Measurements from ENCODE around the gene SPNS2.
A peak's percentile ranks its signal among the peaks of the same experiment; 100 is the strongest.

SPNS2 gene

DNA sequence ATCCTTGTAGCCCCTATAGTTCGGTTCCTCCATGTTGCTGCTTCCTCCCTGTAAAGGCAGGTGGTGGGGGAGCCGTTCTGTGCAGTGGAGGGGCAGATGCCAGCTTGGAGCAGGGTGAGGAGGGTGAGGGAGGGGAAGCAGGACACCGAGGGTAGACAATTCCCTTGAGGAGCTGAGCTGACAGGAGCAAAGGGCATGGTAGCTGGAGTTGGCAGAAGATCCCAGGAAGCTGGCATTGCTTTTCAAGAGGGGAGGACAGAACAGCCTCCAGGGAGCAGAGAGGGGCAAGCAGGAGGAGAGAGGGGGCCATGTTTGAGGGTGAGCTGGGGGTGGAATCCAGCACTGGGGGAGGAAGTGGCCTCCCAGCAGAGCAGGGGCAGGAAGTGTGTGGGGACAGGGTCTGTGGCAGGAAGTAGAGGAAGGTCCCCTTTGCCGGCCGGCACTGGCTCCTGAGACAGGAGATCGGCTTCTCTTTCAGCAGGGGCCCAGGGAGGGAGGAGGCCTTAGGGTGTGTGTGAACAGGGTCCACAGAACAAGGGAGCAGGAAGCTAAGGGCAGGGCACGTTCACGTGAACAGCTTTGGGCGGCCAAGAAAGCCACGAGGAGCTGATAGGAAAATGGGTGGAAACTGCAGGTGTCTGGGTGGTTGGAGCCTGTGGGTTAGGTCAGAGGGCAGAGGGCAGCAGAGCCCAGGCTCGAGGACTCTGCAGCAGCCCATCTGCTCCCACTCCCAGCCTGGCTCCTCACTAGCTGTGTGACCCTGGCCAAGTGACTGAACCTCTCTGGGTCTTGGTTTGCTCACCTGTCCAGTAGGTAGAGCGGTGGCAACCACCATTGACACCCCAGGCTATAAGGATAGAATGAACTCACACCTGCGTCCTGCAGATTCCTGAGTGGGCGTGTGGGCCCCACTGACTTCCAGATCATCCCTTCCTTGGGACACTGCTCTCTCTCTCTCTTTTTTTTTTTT is 17.5 kb upstream of the SPNS2 start:
- DNase-seq (ENCODE audit: low read depth in 2 of 2) = no peak

- no peak for DNase-seq (ENCODE audit: low read depth in 2 of 2)
Observed at GRCh38 chr17:4482338-4483011, 16.2 kb upstream of the SPNS2 start.

DNA sequence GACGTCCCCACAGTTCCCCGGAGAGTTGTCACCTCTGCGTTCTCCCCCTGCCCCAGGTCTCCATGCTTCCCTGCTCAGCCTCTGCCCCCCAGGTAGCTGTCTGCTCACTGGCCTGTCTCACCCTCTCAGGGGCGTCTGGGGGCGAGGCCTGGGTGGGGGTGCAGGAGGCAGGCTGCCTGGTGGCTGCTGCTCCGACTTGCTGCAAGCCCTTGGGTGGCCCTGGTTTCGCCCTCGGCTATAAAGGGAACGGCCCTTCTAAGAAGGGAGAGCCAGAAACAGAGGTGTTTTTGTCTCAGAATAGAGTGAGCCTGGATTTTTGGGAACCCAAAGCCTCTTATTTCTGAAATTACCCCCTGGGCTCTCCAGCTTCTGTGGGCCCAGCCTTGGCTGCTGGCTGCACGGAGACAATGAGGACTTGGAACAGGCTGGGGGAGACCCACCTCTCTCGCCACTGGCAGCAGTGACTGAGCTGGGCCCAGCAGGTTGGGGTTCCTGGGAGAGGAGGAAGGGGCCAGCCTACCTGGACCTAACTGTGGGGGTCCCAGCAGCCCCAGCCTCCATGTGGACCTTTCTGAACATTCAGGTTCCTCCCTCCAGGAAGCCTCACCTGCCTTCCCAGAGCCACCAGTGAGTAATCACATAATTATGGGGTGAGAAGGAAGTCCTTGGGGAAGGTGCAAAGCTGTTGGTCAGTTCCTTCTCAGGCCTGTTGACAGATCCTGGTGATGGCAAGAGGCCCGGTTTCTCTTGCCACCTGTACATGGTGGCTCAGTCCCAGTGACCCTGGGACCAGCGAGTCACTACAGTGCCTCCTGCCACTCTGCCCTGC is 15.5 kb upstream of the SPNS2 start:
- DNase-seq (ENCODE audit: low read depth in 2 of 2) = no peak

DNA sequence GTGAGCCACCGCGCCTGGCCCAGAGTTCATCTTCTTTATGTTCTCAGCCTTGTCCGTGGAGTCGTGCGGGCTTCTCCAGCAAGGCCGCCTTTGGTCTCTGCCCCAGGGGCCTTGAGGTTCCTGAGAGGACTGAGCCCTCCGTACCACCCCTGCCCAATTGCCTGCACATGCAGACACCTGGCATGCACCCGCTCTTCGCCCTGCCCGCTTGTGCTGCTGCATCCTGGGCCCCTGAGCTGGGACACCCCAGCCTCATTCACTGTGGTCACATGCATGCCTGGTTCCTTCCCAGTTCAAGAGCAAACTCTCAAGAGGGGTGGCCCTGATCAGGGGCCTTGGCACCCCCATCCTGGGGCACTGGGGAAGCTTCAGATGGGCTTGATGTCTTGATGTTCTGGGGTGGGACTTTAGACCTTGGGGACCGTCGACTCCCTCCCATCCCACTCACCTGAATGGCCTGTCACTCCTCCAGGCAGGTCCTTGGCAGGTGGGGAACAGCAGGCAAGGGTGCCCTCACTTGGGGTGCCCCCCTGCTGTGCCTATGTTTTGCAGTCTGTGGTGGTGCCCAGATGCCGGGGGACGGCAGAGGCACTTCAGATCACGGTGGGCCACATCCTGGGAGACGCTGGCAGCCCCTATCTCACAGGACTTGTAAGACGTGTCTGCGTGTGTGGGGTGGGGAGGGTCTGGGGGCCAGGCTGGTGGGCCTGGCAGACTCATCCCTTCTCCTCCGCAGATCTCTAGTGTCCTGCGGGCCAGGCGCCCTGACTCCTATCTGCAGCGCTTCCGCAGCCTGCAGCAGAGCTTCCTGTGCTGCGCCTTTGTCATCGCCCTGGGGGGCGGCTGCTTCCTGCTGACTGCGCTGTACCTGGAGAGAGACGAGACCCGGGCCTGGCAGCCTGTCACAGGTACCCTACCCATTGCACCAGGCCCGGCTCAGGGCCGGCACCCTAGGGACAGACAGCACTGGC is 12.7 kb upstream of the SPNS2 start:
- peak; percentile 21 to 48 for DNase-seq (ENCODE audit: low read depth in 2 of 2)

- DNase-seq (ENCODE audit: low read depth in 2 of 2) = no peak
Observed at GRCh38 chr17:4487296-4487695, 11.4 kb upstream of the SPNS2 start.

- no peak for DNase-seq (ENCODE audit: low read depth in 2 of 2)
Observed at GRCh38 chr17:4487820-4488716, 10.6 kb upstream of the SPNS2 start.

GRCh38 chr17:4488989-4489595 is 9.6 kb upstream of the SPNS2 start:
- no peak for DNase-seq (ENCODE audit: low read depth in 2 of 2)

- no peak for DNase-seq (ENCODE audit: low read depth in 2 of 2)
Observed at GRCh38 chr17:4490109-4490591, 8.5 kb upstream of the SPNS2 start.

DNA sequence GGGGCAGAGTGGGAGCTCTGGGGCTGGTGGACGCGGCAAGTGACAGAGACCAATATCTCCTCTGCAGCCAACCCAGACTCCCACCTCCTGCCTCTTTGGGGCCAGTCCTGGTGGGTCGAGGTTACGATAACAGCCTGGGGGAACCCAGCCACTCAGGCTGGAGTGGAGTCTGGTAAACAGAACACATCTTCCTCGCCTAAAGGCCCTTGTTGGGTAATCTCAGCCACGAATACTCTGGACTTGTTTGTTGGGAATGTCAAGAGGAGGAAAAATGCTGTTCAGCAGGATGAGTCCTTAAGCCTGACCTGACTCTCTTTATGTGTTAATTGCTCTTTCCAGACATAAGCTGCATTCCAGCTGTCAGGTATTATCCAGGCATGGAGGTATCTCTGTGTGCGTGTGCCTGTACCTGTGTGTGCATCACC is 8.0 kb upstream of the SPNS2 start:
- DNase-seq (ENCODE audit: low read depth in 2 of 2) = no peak

DNA sequence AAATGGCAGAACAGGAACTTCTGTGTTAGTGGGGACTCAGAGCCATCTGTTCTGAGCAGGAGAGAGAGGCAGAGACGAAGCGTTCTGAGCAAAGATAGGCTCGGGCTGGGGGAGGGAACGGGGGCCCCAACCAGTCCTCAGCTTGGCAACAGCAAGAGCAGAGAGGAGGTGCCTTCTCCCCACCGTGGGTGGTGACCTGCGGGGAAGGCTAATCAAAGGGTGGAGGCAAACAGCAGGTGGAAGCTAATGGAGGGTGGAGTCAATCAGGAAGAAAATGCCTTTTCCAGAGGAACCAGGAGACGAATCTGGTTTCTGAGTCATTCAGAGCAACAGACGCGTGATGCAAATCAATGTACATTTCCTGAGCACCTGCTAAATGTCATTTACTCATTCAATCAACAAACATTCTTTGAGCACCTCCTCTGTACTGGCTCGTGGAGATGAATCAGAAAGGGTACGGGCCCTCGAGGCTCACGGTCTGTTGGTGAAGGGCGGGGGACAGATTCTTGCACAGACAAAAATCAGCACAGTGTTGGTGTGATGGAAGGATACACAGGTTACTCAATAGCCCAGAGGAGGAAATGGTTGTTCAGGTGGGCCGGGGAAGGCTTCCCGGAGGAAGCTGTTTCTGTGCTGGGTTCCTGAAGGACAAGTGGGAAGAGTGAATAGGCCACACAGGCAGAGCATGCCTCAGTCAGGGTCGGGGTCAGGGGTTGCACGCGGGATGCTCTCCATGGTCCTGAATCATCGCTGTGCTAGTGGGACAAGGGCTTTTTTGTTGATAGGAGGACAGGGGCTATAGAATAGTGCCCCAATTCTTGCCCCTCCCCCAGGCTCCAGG is 5.7 kb upstream of the SPNS2 start:
- no peak for DNase-seq (ENCODE audit: low read depth in 2 of 2)

GRCh38 chr17:4497101-4497824 is 1.4 kb upstream of the SPNS2 start:
- DNase-seq (ENCODE audit: low read depth in 2 of 2) = no peak

DNA sequence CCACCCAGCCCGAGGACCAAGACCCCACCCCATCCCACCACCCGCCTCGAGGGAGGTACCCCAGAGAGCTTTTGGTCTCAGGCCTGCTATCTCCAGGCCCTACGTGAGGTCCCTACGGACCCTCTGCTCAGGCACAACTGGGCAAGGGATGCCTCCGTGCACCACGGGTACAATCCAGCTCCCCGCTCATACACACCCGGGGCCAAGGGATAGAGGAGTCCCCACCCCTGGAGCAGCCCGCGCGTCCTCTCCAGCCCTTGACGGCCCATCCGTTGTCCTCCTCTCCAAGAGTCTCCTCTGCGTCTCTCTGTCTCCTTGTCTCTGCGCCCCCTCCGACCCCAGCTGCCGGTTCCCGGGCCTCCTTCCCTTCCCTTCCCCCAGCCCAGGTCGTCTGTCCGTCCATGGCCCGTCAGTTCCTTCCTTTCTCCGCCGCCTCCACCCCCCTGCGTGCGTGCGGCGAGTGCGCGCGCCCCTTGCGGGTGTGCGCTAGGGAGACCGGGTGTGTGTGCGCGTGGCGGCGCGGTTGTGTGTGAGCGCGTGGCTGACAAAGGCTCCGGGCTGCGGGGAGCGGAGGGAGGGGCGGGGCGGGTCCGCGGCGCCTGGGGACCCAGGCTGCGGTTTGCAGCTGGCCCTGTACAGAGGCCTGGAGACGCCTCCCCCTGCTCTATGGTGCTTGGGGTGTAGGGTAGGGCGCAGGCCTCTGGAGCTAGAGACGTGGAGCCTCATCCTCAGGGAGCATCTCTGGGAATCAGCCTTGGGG is 930 bp downstream of the SPNS2 start:
- DNase-seq (ENCODE audit: low read depth in 2 of 2) = peak in 1 of 2 donors; percentile 17

DNA sequence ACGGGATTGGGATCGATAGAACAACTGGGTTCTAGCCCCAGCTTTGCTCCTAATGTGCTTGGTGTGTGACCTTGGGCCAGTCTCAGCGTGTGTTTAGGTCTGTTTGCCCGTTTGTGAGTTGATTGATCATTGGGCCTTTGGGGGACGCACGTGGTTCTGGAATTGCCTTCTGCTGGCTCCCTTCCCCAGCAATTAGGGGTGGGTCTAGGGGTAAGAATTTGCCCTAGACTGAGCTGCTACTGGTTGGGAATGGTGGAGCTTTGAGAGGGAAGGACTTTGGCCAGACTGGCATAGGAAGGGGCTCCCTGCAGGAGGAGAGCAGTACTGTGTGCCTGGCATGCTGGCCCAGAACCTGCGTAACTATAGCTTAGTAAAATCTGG is 1.5 kb downstream of the SPNS2 start:
- no peak for DNase-seq (ENCODE audit: low read depth in 2 of 2)

DNA sequence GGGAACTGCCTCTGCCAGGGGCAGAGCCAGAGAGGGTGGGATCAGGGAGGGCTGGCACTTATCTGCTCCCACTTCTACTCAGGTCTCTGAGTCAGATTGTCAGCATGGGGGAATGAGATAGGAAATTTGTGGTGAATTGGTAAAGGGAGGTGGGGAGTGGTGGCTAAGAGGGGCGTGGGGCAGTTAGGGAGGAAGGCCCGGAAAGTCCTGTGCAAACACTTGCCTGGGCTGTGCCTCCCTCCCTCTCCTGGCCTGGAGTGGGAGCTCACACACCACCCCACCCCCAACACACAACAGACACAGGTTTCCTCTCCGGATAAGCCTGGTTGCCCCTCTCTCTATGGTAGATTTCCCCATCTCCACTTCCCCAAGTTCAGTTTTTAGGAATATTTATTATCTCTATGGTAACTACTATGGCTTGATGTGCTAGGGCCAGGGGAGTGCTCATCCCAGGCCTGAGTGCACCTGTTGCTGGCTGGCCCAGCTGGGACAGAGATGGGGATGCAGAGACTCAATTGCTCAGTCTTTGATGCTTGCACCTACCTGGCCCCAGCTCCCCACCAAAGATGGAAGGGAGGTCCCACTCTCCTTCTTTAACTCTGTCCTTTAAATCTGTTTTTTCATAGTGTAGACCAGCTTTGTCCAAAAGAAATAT is 2.7 kb downstream of the SPNS2 start:
- DNase-seq (ENCODE audit: low read depth in 2 of 2) = no peak

DNA sequence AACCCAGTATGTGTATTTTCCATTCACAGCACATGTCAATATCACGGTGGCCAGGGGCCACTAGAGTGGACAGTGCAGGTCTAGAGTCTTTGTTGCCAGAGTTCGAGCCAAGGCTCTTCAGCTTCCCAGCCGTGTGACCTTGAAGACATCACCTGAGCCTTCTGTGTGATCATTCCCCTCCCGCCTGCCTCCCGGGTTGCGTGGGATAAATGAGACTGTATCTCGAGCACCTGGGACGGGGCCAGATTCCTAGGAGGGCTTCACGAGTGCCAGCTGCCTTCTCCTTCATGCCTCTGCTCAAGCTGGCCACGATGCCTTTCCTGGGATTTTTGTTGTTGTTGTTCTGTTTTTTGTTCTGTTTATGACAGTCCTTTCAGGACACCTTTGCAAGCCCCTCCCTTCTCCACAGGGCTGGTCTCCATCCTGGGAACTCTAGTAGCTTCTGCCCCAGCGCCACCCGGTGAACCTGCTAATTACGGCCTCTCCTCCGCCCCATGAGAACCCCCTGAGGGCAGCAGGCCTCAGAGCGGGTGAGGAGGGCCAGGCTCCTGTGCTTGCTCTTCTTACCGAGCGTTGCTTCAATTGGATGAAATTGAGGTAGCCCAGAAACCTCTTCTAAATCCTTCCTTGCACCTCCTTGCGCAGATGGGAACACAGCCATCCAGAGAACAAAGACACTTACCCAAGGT is 3.9 kb downstream of the SPNS2 start:
- DNase-seq (ENCODE audit: low read depth in 2 of 2) = no peak
